Vagina (tissue), 2 donors: ENCODE results near the gene TSPAN32. TPM values are rescaled to one million over a fixed set of nuclear protein-coding genes. Genes with fewer than 3 reads are reported as not detected.

ENCODE experiments used
- DNase-seq, 2 donors: peaks; one replicate each; pipeline ENCODE4 v3.0.0-alpha.2; 2017; ENCODE audit errors: extremely low spot score in 2 of 2
- H3K27ac ChIP-seq: fragments of 200-600 bp; sonication (generic); one replicate; pipeline ENCODE4 v1.5.1; 2019
- H3K27me3 ChIP-seq: fragments of 200-600 bp; sonication (generic); one replicate; pipeline ENCODE4 v1.5.1; 2019
- H3K36me3 ChIP-seq, 2 donors: fragments of 200-600 bp; sonication (generic); one replicate each; pipeline ENCODE4 v1.5.1; 2017 to 2019
- H3K4me1 ChIP-seq: fragments of 200-600 bp; sonication (generic); one replicate; pipeline ENCODE4 v1.5.1; 2019
- H3K4me3 ChIP-seq, 2 donors: fragments of 200-600 bp; sonication (generic); 1 replicate in 1 of 2; 2 replicates in 1 of 2; pipeline ENCODE4 v1.5.1; 2016 to 2019
- H3K9me3 ChIP-seq: fragments of 200-600 bp; sonication (generic); one replicate; pipeline ENCODE4 v1.5.1; 2019
- POLR2A ChIP-seq, 2 donors: fragments of 450-650 bp; IDR thresholded peaks; one replicate each; pipeline ENCODE4 v1.6.1; 2017; ENCODE audit warnings: antibody characterized with exemption in 2 of 2, mild to moderate bottlenecking in 2 of 2, moderate library complexity in 2 of 2
- POLR2AphosphoS5 ChIP-seq, 2 donors: sonication (generic); formaldehyde crosslinking; IDR thresholded peaks; one replicate each; pipeline ENCODE4 v1.9.0; 2017; ENCODE audit warnings: antibody characterized with exemption in 2 of 2, mild to moderate bottlenecking in 2 of 2, low read depth in 1 of 2; ENCODE audit not compliant: insufficient read depth in 1 of 2
- intact Hi-C: fragments of 100-400 bp; cut with DNase I; formaldehyde crosslinking; loops from one replicate; pipeline ENCODE4 v1.15.1; 2023
- total RNA-seq: library from RNA; depleted of rRNA; stranded (reverse); fragments of >200 nt; gene quantifications from one replicate; pipeline ENCODE4 v1.2.3, GENCODE V29; 2016
- TF ChIP-seq, protein P1 (sequence below), 3 experiments: fragments of 450-650 bp in 2 of 3; fragments of 200-600 bp in 1 of 3; sonication (generic) in 1 of 3; IDR thresholded peaks; one replicate each; pipeline ENCODE4 v1.5.1; 2017 to 2019; ENCODE audit warnings: antibody characterized with exemption in 3 of 3, mild to moderate bottlenecking in 2 of 3, moderate library complexity in 2 of 3

The TSPAN32 gene
- total RNA-seq, 1 donor from 2014 or later = 3.7 TPM

DNA sequence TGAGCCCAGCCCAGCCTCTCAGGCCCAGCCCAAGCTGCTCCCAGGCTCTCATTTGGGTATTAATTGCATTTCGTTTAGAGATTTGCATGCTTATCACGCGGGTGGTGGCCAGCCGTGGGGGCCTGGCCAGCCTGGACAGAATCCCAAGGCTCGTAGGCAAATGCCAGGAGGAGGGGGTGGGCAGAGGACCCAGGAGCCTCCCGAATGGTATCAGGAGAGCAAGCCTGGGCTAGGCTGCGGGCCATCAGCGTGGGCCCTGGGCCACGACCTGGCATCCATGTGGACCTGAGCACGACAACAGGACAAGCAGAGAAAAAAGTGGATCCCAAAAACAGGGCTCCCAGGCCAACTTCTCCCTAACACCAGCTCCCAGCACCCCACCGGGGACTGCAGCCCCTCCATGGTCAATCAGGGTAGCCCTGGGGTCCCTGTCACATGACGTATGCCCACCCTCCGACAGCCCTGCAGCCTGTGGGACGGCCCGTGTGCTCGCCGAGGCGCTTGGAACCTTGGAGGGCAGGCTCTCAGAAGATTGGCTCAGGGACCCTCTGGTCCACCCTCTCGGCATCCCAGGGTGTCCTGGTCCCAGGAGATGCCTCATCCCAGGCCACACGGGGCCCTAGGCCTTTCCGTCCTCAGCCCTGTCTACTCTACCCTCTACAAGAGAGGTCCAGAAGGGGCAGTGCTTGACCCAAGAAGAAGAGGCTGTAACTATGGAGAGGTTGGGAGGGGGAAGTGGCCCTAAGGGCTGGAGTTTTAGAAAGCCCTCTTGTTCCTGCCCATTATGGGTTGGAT is 40.2 kb upstream of the TSPAN32 start:
- Histone ChIP-seq H3K9me3 (no peaks in the 10 kb centered on the region), H3K27me3 (no peaks in the 10 kb centered on the region), H3K4me1 (no peaks in the 10 kb centered on the region), H3K27ac (no peak overlapping the region), H3K36me3 (no peaks in the 10 kb centered on the region), H3K4me3 (no peak overlapping the region)
- no peak for TF ChIP-seq POLR2AphosphoS5 (IDR thresholded peaks at IDR 0.05; ENCODE audit: insufficient read depth in 1 of 2, low read depth in 1 of 2)
- TF ChIP-seq, protein P1, sequence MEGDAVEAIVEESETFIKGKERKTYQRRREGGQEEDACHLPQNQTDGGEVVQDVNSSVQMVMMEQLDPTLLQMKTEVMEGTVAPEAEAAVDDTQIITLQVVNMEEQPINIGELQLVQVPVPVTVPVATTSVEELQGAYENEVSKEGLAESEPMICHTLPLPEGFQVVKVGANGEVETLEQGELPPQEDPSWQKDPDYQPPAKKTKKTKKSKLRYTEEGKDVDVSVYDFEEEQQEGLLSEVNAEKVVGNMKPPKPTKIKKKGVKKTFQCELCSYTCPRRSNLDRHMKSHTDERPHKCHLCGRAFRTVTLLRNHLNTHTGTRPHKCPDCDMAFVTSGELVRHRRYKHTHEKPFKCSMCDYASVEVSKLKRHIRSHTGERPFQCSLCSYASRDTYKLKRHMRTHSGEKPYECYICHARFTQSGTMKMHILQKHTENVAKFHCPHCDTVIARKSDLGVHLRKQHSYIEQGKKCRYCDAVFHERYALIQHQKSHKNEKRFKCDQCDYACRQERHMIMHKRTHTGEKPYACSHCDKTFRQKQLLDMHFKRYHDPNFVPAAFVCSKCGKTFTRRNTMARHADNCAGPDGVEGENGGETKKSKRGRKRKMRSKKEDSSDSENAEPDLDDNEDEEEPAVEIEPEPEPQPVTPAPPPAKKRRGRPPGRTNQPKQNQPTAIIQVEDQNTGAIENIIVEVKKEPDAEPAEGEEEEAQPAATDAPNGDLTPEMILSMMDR (IDR thresholded peaks at IDR 0.05) = no peak
- TF ChIP-seq POLR2A (IDR thresholded peaks at IDR 0.05) = no peak
- intact Hi-C loops = no loop called here
- DNase-seq = no peak

DNA sequence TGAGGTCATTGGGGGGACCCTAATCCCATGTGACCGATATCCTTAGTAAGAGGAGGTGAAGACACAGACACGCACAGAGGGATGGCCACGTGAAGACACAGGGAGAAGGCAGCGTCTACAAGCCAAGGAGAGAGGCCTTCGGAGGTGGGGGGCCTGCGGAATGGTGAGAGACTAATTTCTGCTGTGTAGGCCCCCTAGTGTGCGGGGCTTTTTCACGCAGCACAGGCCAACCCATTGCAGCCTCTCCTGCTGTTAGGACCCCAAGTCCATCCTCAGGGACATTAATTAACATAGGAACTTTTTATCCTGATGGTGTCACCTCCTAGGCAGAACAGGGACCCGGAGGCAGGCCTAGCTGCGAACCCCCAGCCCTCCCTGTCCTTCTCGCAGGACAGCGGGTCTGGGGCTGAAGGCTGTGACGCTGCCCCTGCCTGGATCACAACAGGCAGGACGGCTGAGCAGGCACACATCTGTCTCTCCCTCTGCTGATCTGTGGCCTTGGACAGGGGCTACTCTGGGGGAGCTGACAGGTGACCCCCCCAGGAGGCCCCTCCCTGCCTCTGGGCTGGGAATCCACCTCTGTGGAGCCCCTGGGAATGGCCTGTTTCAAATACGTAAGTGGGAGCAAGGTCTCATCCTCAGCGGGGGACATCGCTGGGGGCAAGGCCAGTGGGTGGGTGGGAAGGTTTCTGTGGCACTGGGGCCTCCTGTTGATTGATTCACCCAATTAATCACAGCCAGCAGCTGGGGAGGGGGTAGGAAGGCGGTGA is 39.3 kb upstream of the TSPAN32 start:
- no peak overlapping the region for H3K4me3 ChIP-seq
- no peaks in the 10 kb centered on the region for H3K36me3 ChIP-seq
- H3K9me3 ChIP-seq = no peaks in the 10 kb centered on the region
- peak in 1 of 2 donors; percentile 90 for DNase-seq
- no peaks in the 10 kb centered on the region for H3K27me3 ChIP-seq
- no peak overlapping the region for H3K27ac ChIP-seq
- intact Hi-C loops = no loop called here
- no peak for TF ChIP-seq POLR2AphosphoS5 (IDR thresholded peaks at IDR 0.05; ENCODE audit: insufficient read depth in 1 of 2, low read depth in 1 of 2)
- TF ChIP-seq POLR2A (IDR thresholded peaks at IDR 0.05) = no peak
- TF ChIP-seq, protein P1 (IDR thresholded peaks at IDR 0.05) = no peak
- H3K4me1 ChIP-seq = no peaks in the 10 kb centered on the region

DNA sequence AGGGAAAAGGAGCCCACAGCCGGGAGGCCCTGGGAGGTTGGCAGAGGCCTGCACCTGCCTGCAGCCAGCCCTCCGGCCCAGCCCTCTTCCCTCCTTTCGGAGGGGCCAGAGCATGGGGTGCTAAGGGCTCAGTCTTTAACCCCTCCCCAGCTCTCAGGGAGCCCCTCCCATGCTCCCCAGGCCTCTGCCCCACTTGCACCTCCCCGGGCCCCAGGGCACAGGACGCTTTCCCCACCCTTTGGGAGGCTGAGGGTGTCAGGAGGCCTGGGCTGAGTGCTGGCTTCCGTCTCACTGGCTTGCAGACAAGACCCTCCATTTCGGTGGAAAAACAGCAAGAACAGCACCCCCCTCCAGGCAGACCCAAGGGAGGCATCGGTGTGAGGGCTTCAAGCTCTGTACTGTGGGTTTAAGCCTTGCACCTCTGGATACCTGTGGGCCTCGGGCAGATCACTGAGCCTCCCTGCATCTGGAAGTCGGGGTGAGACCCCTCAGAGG is 38.7 kb upstream of the TSPAN32 start:
- H3K4me1 ChIP-seq = no peaks in the 10 kb centered on the region
- no peak overlapping the region for H3K27ac ChIP-seq
- intact Hi-C loops = no loop called here
- no peaks in the 10 kb centered on the region for H3K27me3 ChIP-seq
- no peak overlapping the region for H3K4me3 ChIP-seq
- H3K9me3 ChIP-seq = no peaks in the 10 kb centered on the region
- no peaks in the 10 kb centered on the region for H3K36me3 ChIP-seq
- TF ChIP-seq POLR2AphosphoS5 (IDR thresholded peaks at IDR 0.05; ENCODE audit: insufficient read depth in 1 of 2, low read depth in 1 of 2) (no peak), POLR2A (IDR thresholded peaks at IDR 0.05) (no peak)
- TF ChIP-seq, protein P1 (IDR thresholded peaks at IDR 0.05) = no peak
- no peak for DNase-seq

DNA sequence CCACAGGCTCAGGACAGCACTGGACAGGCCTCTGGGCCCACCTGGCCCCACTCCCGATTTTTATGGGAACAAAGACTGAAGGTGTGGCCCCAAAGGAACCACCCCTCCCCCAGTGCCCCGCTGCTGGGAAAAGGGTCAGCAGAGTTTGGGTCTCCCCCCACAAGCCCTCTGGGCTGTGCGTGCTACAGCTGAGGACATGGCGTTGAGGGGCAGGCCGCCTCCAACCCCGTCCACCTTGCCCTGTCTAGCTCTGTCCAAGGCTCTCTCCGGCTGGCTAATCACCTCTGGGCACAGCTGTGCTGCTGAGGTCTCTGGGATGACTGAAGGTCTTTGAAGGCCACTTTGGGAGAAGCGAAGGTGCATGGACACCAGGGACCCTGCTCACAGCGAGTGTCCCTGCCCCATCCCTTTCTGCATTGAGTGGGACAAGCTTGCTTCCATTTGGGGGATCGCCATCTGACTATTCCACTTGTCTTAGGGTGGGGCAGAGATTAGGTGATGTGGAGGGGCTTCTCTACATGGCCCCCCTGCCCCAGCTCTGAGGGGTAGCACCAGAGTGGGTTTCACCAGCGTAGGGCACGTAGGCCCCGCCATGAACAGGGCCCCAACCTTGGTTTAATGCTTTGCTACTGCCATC is 38.0 kb upstream of the TSPAN32 start:
- H3K4me1 ChIP-seq = no peaks in the 10 kb centered on the region
- TF ChIP-seq, protein P1 (IDR thresholded peaks at IDR 0.05) = no peak
- TF ChIP-seq POLR2AphosphoS5 (IDR thresholded peaks at IDR 0.05; ENCODE audit: insufficient read depth in 1 of 2, low read depth in 1 of 2) = no peak
- TF ChIP-seq POLR2A (IDR thresholded peaks at IDR 0.05) = no peak
- DNase-seq = no peak
- H3K27ac ChIP-seq = no peak overlapping the region
- no peak overlapping the region for H3K4me3 ChIP-seq
- intact Hi-C loops = no loop called here
- no peaks in the 10 kb centered on the region for H3K27me3 ChIP-seq
- no peaks in the 10 kb centered on the region for H3K36me3 ChIP-seq
- no peaks in the 10 kb centered on the region for H3K9me3 ChIP-seq
